Measurements from ENCODE around the gene PAN3. TPM values are rescaled to one million over a fixed set of nuclear protein-coding genes. Genes with fewer than 3 reads are reported as not detected.

The PAN3 gene
- total RNA-seq, 6 donors from 2014 or later = 30.2 to 69.1 (median 34.1) TPM

- no peak for TF ChIP-seq POLR2AphosphoS5 (IDR thresholded peaks at IDR 0.05)
- TF ChIP-seq, protein P1, sequence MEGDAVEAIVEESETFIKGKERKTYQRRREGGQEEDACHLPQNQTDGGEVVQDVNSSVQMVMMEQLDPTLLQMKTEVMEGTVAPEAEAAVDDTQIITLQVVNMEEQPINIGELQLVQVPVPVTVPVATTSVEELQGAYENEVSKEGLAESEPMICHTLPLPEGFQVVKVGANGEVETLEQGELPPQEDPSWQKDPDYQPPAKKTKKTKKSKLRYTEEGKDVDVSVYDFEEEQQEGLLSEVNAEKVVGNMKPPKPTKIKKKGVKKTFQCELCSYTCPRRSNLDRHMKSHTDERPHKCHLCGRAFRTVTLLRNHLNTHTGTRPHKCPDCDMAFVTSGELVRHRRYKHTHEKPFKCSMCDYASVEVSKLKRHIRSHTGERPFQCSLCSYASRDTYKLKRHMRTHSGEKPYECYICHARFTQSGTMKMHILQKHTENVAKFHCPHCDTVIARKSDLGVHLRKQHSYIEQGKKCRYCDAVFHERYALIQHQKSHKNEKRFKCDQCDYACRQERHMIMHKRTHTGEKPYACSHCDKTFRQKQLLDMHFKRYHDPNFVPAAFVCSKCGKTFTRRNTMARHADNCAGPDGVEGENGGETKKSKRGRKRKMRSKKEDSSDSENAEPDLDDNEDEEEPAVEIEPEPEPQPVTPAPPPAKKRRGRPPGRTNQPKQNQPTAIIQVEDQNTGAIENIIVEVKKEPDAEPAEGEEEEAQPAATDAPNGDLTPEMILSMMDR (IDR thresholded peaks at IDR 0.05) = no peak
- no peak for TF ChIP-seq POLR2A (IDR thresholded peaks at IDR 0.05)
- TF ChIP-seq EP300 (IDR thresholded peaks at IDR 0.05) = no peak
These were observed 186.7 kb downstream of the PAN3 start for GRCh38 chr13:28325022-28325421.

GRCh38 chr13:28326056-28326455 lies 187.7 kb downstream of the PAN3 start:
- 53 to 65% methylated on average over 2 of the region's 2 CpGs for WGBS, 2 donors
- TF ChIP-seq, protein P1 (IDR thresholded peaks at IDR 0.05) = no peak
- TF ChIP-seq EP300 (IDR thresholded peaks at IDR 0.05) (no peak), POLR2A (IDR thresholded peaks at IDR 0.05) (no peak), POLR2AphosphoS5 (IDR thresholded peaks at IDR 0.05) (no peak)
- no peak overlapping the region for H3K4me3 ChIP-seq
- peaks cover 17 to 40% (median 32%) of the 10 kb centered on the region in 4 donors for H3K4me1 ChIP-seq
- H3K36me3 ChIP-seq = no peaks in the 10 kb centered on the region
- H3K27me3 ChIP-seq = no peaks in the 10 kb centered on the region
- no peak for ATAC-seq (ENCODE audit: low FRiP score in 2 of 2)
- H3K9me3 ChIP-seq = no peaks in the 10 kb centered on the region
- H3K27ac ChIP-seq = no peak overlapping the region
- no peak for DNase-seq

More at GRCh38 chr13:28325022-28325421, 186.7 kb downstream of the PAN3 start:
- peaks cover 0 to 4% (median 0%) of the 10 kb centered on the region in 4 donors for H3K36me3 ChIP-seq
- peaks cover 16 to 36% (median 30%) of the 10 kb centered on the region in 4 donors for H3K4me1 ChIP-seq
- 31 to 49% methylated on average over 2 of the region's 2 CpGs for WGBS, 2 donors
- H3K4me3 ChIP-seq = no peak overlapping the region
- DNase-seq (no peak), ATAC-seq (ENCODE audit: low FRiP score in 2 of 2) (no peak)
- no peak overlapping the region for H3K27ac ChIP-seq
- no peaks in the 10 kb centered on the region for H3K9me3 ChIP-seq
- no peaks in the 10 kb centered on the region for H3K27me3 ChIP-seq

DNA sequence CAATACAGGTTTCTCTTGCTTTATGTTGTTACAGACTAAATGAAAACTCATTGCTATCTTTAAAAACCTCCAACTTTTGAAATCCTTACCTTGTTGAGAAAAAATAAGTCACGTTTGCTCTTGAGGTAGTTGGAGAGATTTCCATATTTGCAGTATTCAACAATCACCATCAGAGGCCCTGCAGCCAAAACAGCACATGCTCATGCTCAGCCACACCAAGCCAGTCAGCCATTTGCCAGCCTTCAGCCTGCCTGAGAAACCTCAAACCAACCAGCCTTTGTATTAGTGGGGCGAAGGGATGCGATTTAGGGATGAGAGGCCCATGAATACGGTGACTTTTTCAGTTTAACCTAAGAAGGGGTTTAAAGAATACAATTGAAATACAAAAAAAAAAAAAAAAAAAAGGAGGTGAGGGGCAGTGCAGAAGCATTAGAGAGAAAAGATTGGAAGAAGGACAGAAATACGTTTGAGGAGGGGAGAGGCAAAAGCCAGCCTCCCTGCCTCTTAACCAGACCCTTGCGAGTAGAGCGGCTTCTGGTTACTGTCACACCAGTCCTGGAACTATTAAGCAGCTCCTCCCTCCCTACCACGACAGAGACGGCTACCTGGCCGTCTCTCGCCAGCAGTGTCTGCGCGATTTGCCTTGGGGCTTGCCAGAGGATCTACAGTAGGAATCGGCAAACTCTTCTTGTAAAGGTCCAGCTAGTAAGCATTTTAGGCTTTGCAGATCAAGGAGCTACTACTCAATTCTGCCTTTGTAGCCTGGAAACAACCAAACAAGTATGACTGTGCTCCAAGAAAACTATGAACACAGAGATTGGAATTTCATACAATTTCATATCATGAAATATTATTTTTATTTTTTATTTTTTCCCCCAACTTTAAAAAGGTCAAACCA lies 189.3 kb downstream of the PAN3 start:
- ATAC-seq (ENCODE audit: low FRiP score in 2 of 2) (no peak), DNase-seq (no peak)
- H3K27ac ChIP-seq = no peak overlapping the region
- no peaks in the 10 kb centered on the region for H3K36me3 ChIP-seq
- no peaks in the 10 kb centered on the region for H3K27me3 ChIP-seq
- peaks cover 15 to 34% (median 32%) of the 10 kb centered on the region in 4 donors for H3K4me1 ChIP-seq
- TF ChIP-seq, protein P1 (IDR thresholded peaks at IDR 0.05) = no peak
- no peak for TF ChIP-seq POLR2A (IDR thresholded peaks at IDR 0.05)
- no peak for TF ChIP-seq EP300 (IDR thresholded peaks at IDR 0.05)
- no peak for TF ChIP-seq POLR2AphosphoS5 (IDR thresholded peaks at IDR 0.05)
- 89 to 90% methylated on average over 14 of the region's 14 CpGs for WGBS, 2 donors
- H3K9me3 ChIP-seq = no peaks in the 10 kb centered on the region
- no peak overlapping the region for H3K4me3 ChIP-seq

DNA sequence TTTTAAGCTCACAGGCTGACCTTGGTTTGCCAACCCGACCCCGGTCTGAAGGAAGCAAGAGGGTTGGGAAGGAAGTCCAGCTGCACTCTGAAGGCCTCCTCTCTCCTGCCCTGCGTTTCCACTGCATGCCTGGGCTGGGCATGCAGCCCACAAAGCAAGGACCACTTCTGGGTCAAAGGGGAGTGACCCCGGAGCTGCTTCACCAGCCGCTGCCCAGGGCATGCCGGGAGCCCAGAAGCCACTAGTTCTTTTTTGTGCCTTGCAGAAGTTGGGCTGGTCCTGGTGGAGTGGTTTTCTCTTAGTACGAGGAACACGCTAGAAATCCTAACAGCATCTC lies 189.9 kb downstream of the PAN3 start:
- DNase-seq = no peak
- Histone ChIP-seq H3K4me1 (peaks cover 11 to 29% (median 28%) of the 10 kb centered on the region in 4 donors), H3K27ac (no peak overlapping the region), H3K4me3 (no peak overlapping the region), H3K36me3 (no peaks in the 10 kb centered on the region), H3K9me3 (no peaks in the 10 kb centered on the region), H3K27me3 (no peaks in the 10 kb centered on the region)
- ATAC-seq (ENCODE audit: low FRiP score in 2 of 2) = no peak
- WGBS, 2 donors = 68 to 91% methylated on average over 4 to 8 of the region's 8 CpGs
- TF ChIP-seq, protein P1 (IDR thresholded peaks at IDR 0.05) = no peak
- no peak for TF ChIP-seq POLR2A (IDR thresholded peaks at IDR 0.05)
- TF ChIP-seq EP300 (IDR thresholded peaks at IDR 0.05) = no peak
- no peak for TF ChIP-seq POLR2AphosphoS5 (IDR thresholded peaks at IDR 0.05)
